ENCODE measurements around the gene KLK10. TPM values are rescaled to one million over a fixed set of nuclear protein-coding genes. Genes with fewer than 3 reads are reported as not detected.

KLK10 gene
- total and polyA plus RNA-seq, 10 of the 15 experiments (the other 5 are each of a cell fraction or from before 2014, with no cell fraction given): not detected

- TF ChIP-seq POU2F2 (IDR thresholded peaks at IDR 0.05; ENCODE audit: borderline replicate concordance, low read depth, low read length) (no peak), KLF5 (IDR thresholded peaks at IDR 0.05; ENCODE audit: partially characterized antibody) (no peak), CTCF (IDR thresholded peaks at IDR 0.05 in 2 of 3, conservative IDR thresholded peaks at IDR 0.05 in 1 of 3; ENCODE audit: control insufficient read depth in 2 of 3, extremely low read depth in 1 of 3, insufficient read depth in 1 of 3, low read depth in 3 of 3, low read length in 3 of 3) (no peak), ZBTB33 (IDR thresholded peaks at IDR 0.05) (no peak), SIN3A (IDR thresholded peaks at IDR 0.05; ENCODE audit: low read depth, low read length) (no peak), EED (IDR thresholded peaks at IDR 0.05; ENCODE audit: low read depth) (no peak), BCLAF1 (IDR thresholded peaks at IDR 0.05) (no peak), CBFB (IDR thresholded peaks at IDR 0.05; ENCODE audit: low read depth) (no peak), ETV6 (conservative IDR thresholded peaks at IDR 0.05 in 1 of 2, IDR thresholded peaks at IDR 0.05 in 1 of 2; ENCODE audit: borderline replicate concordance in 1 of 2, low read depth in 1 of 2) (no peak)
Measured at GRCh38 chr19:51024924-51025323, 5.4 kb upstream of the KLK10 start (continued).

Measured in GM12878 (cell line).